Upper lobe of left lung (tissue), 6 donors: Measurements from ENCODE around the gene DNASE1L2. TPM values are rescaled to one million over a fixed set of nuclear protein-coding genes. Genes with fewer than 3 reads are reported as not detected.
A peak's percentile ranks its signal among the peaks of the same experiment; 100 is the strongest.

ENCODE experiments used
- ATAC-seq, 2 donors: fragments of 200-7000 bp; cut with Tn5 transposase; one replicate each; pipeline ENCODE4 v1.9.1; 2022; ENCODE audit warnings: mild to moderate bottlenecking in 2 of 2, moderate library complexity in 2 of 2; ENCODE audit not compliant: low FRiP score in 2 of 2
- DNase-seq, 2 donors: peaks; one replicate each; pipeline ENCODE4 v3.0.0-alpha.2; 2019 to 2020
- H3K27ac ChIP-seq, 4 donors: fragments of 200-600 bp; sonication (generic); one replicate each; pipeline ENCODE4 v1.5.1; 2016 to 2019
- H3K27me3 ChIP-seq, 4 donors: fragments of 200-600 bp; sonication (generic); one replicate each; pipeline ENCODE4 v1.5.1; 2017 to 2019
- H3K36me3 ChIP-seq, 4 donors: fragments of 200-600 bp; sonication (generic); one replicate each; pipeline ENCODE4 v1.5.1; 2016 to 2019
- H3K4me1 ChIP-seq, 4 donors: fragments of 200-600 bp; sonication (generic); one replicate each; pipeline ENCODE4 v1.5.1; 2018 to 2019
- H3K4me3 ChIP-seq, 4 donors: fragments of 200-600 bp; sonication (generic); one replicate each; pipeline ENCODE4 v1.5.1; 2017 to 2019; ENCODE audit warnings: mild to moderate bottlenecking in 2 of 4, moderate library complexity in 1 of 4
- H3K9me3 ChIP-seq, 4 donors: fragments of 200-600 bp; sonication (generic); one replicate each; pipeline ENCODE4 v1.5.1; 2018 to 2019
- CTCF ChIP-seq, 6 experiments: fragments of 450-650 bp in 4 of 6; fragments of 200-600 bp in 2 of 6; sonication (generic) in 2 of 6; IDR thresholded peaks; one replicate each; pipeline ENCODE4 v1.5.1; 2016 to 2019; ENCODE audit warnings: antibody characterized with exemption in 6 of 6
- EP300 ChIP-seq, 4 donors: sonication (generic); formaldehyde crosslinking; IDR thresholded peaks; one replicate each; pipeline ENCODE4 v1.5.1; 2017; ENCODE audit warnings: antibody characterized with exemption in 4 of 4, control low read depth in 2 of 4
- POLR2A ChIP-seq, 4 donors: fragments of 450-650 bp; IDR thresholded peaks; one replicate each; pipeline ENCODE4 v1.5.1; 2016 to 2017; ENCODE audit warnings: antibody characterized with exemption in 4 of 4, mild to moderate bottlenecking in 2 of 4
- POLR2AphosphoS5 ChIP-seq, 2 donors: sonication (generic); formaldehyde crosslinking; IDR thresholded peaks; one replicate each; pipeline ENCODE4 v1.5.1; 2017; ENCODE audit warnings: antibody characterized with exemption in 2 of 2
- WGBS, 2 donors: methylation state at CpG; one replicate each; pipeline ENCODE4 v1.1.5; 2017 to 2018; 5-methylcytosine and 5-hydroxymethylcytosine counted together
- total RNA-seq, 6 donors: library from RNA; depleted of rRNA in 4 of 6; stranded (reverse); fragments of >200 nt in 4 of 6; gene quantifications; one replicate each; pipeline versions ENCODE4 v1.1.0 to v1.2.1, GENCODE V29; 2016 to 2021
- donor health status: DM: no; HTN: no; CAD: no; lungs with moderate emphysema.
- donor health status: DM: no; HTN: yes; CAD: no; lungs with severe emphysema.

The DNASE1L2 gene
- total RNA-seq, 6 donors from 2014 or later, result 0.79 to 2.1 (median 1.5) TPM; not detected in 2

GRCh38 chr16:2270070-2270462 lies 33.8 kb downstream of the DNASE1L2 start:
- no peaks in the 10 kb centered on the region for H3K9me3 ChIP-seq
- TF ChIP-seq POLR2AphosphoS5 (IDR thresholded peaks at IDR 0.05) (no peak), POLR2A (IDR thresholded peaks at IDR 0.05) (no peak), CTCF (IDR thresholded peaks at IDR 0.05) (no peak), EP300 (IDR thresholded peaks at IDR 0.05) (no peak)
- H3K36me3 ChIP-seq, result no peaks in the 10 kb centered on the region
- H3K4me3 ChIP-seq, result no peak overlapping the region
- ATAC-seq, result no peak
- no peak for DNase-seq
- H3K27ac ChIP-seq, result no peak overlapping the region
- H3K4me1 ChIP-seq, result peaks cover 26 to 48% (median 29%) of the 10 kb centered on the region in 4 donors
- no peaks in the 10 kb centered on the region for H3K27me3 ChIP-seq
- 87 to 91% methylated on average over 5 to 9 of the region's 9 CpGs for WGBS, 2 donors

GRCh38 chr16:2270588-2271470 lies 34.6 kb downstream of the DNASE1L2 start:
- ATAC-seq, result no peak

GRCh38 chr16:2271848-2272461 lies 35.7 kb downstream of the DNASE1L2 start:
- Histone ChIP-seq H3K27ac (no peak overlapping the region), H3K9me3 (no peaks in the 10 kb centered on the region), H3K4me1 (peaks cover 11 to 31% (median 15%) of the 10 kb centered on the region in 4 donors), H3K4me3 (no peak overlapping the region), H3K27me3 (no peaks in the 10 kb centered on the region), H3K36me3 (peaks cover 0 to 19% (median 14%) of the 10 kb centered on the region in 4 donors)
- WGBS, 2 donors, result 89 to 96% methylated on average over 5 to 9 of the region's 14 CpGs
- no peak for DNase-seq
- TF ChIP-seq EP300 (IDR thresholded peaks at IDR 0.05) (no peak), POLR2A (IDR thresholded peaks at IDR 0.05) (no peak), POLR2AphosphoS5 (IDR thresholded peaks at IDR 0.05) (no peak), CTCF (IDR thresholded peaks at IDR 0.05) (no peak)
- ATAC-seq, result no peak

More at GRCh38 chr16:2270588-2271470, 34.6 kb downstream of the DNASE1L2 start:
- Histone ChIP-seq H3K4me1 (peaks cover 20 to 41% (median 24%) of the 10 kb centered on the region in 4 donors), H3K9me3 (no peaks in the 10 kb centered on the region), H3K27ac (no peak overlapping the region), H3K27me3 (no peaks in the 10 kb centered on the region), H3K36me3 (peaks cover 0 to 7% (median 3%) of the 10 kb centered on the region in 4 donors), H3K4me3 (no peak overlapping the region)
- TF ChIP-seq EP300 (IDR thresholded peaks at IDR 0.05), result no peak
- no peak for TF ChIP-seq POLR2A (IDR thresholded peaks at IDR 0.05)
- TF ChIP-seq POLR2AphosphoS5 (IDR thresholded peaks at IDR 0.05), result no peak
- no peak for TF ChIP-seq CTCF (IDR thresholded peaks at IDR 0.05)
- DNase-seq, result no peak
- 73 to 94% methylated on average over 4 to 7 of the region's 15 CpGs for WGBS, 2 donors

GRCh38 chr16:2273484-2273883 lies 37.2 kb downstream of the DNASE1L2 start:
- Histone ChIP-seq H3K27me3 (no peaks in the 10 kb centered on the region), H3K9me3 (no peaks in the 10 kb centered on the region), H3K4me1 (peaks cover 11 to 26% (median 14%) of the 10 kb centered on the region in 4 donors), H3K4me3 (no peak overlapping the region), H3K36me3 (peaks cover 2 to 30% (median 29%) of the 10 kb centered on the region in 4 donors), H3K27ac (peak overlapping the region in 1 of 4 donors; percentile 6)
- peak in 1 of 2 donors; percentile 63 for DNase-seq
- TF ChIP-seq POLR2AphosphoS5 (IDR thresholded peaks at IDR 0.05) (no peak), EP300 (IDR thresholded peaks at IDR 0.05) (no peak), CTCF (IDR thresholded peaks at IDR 0.05) (no peak), POLR2A (IDR thresholded peaks at IDR 0.05) (peak in 1 of 4 donors; percentile 46)
- WGBS, 2 donors, result 54 to 75% methylated on average over 9 to 16 of the region's 16 CpGs
- peak in 1 of 2 donors; percentile 3 for ATAC-seq
